Activated CD4-positive, alpha-beta T cell treated with anti-CD3 and anti-CD28 coated beads, Interleukin-2, amount 10 ng/mL, durations not matched to agents 7 days and 5 days (primary cell): ENCODE data around the gene PLD1. TPM values are rescaled to one million over a fixed set of nuclear protein-coding genes. Genes with fewer than 3 reads are reported as not detected.

Experiments used
- CTCF ChIA-PET: fragments of 350-600 bp; sonication (Branson Sonifier 250); formaldehyde crosslinking; loops from one replicate; lab custom pipeline; 2021; ENCODE audit warnings: antibody characterized with exemption; lab: Charles Lee
- POLR2A ChIA-PET: fragments of 350-600 bp; sonication (Branson Sonifier 250); formaldehyde crosslinking; loops from one replicate; lab custom pipeline; 2021; ENCODE audit warnings: antibody characterized with exemption; lab: Charles Lee
- DNase-seq: peaks from one replicate; pipeline ENCODE4 v3.0.0-alpha.2; 2020
- H3K27ac Mint-ChIP-seq: one replicate; pipeline ENCODE4 v1.8.0; 2021; ENCODE audit warnings: mild to moderate bottlenecking, moderate library complexity, mixed read lengths
- H3K27me3 Mint-ChIP-seq: one replicate; pipeline ENCODE4 v1.8.0; 2021; ENCODE audit warnings: mixed read lengths
- H3K36me3 Mint-ChIP-seq: one replicate; pipeline ENCODE4 v1.8.0; 2021; ENCODE audit warnings: low read depth, mixed read lengths
- H3K4me1 Mint-ChIP-seq: one replicate; pipeline ENCODE4 v1.8.0; 2021; ENCODE audit warnings: mixed read lengths
- H3K4me3 Mint-ChIP-seq: one replicate; pipeline ENCODE4 v1.8.0; 2021; ENCODE audit warnings: mild to moderate bottlenecking, moderate library complexity, mixed read lengths
- H3K9me3 Mint-ChIP-seq: one replicate; pipeline ENCODE4 v1.8.0; 2021; ENCODE audit warnings: mixed read lengths
- total RNA-seq, 2 experiments: library from RNA; stranded (reverse); gene quantifications; one replicate each; pipeline ENCODE4 v1.2.3, GENCODE V29; 2021

The PLD1 gene
- total RNA-seq, 2 experiments from 2014 or later, result 0.50 to 0.94 TPM

GRCh38 chr3:171552531-171552930 lies 257.8 kb downstream of the PLD1 start:
- no peak for DNase-seq
- H3K27me3 Mint-ChIP-seq, result no peaks in the 10 kb centered on the region
- H3K36me3 Mint-ChIP-seq, result no peaks in the 10 kb centered on the region
- ChIA-PET CTCF (interaction anchor here (0.8 to 1.1 kb wide), 3 partner anchors 9 to 19 kb away, joined by 3 to 4 read pairs (median 3); no protein-coding TSS in a partner anchor), POLR2A (interaction anchor here (0.6 kb wide), 1 partner anchor 1200 kb away, joined by 4 read pairs; no protein-coding TSS in a partner anchor)
- peaks cover 10% of the 10 kb centered on the region for H3K9me3 Mint-ChIP-seq
- no peak overlapping the region for H3K27ac Mint-ChIP-seq
- H3K4me3 Mint-ChIP-seq, result no peak overlapping the region
- peaks cover 13% of the 10 kb centered on the region for H3K4me1 Mint-ChIP-seq

GRCh38 chr3:171551296-171551695 lies 259.0 kb downstream of the PLD1 start:
- DNase-seq, result no peak
- peaks cover 10% of the 10 kb centered on the region for H3K9me3 Mint-ChIP-seq
- H3K27ac Mint-ChIP-seq, result no peak overlapping the region
- no peaks in the 10 kb centered on the region for H3K36me3 Mint-ChIP-seq
- POLR2A ChIA-PET, result no interaction called here
- CTCF ChIA-PET, result no interaction called here
- peaks cover 7% of the 10 kb centered on the region for H3K4me1 Mint-ChIP-seq
- H3K27me3 Mint-ChIP-seq, result no peaks in the 10 kb centered on the region
- H3K4me3 Mint-ChIP-seq, result no peak overlapping the region

Other genes starting within 250 kb of the PLD1 start
- gene TMEM212, start 32.9 kb upstream of the PLD1 start, total RNA-seq, result not detected
- 10 to 100 TPM; 13.4 to 15.3 TPM for gene FNDC3B, start 229.1 kb upstream of the PLD1 start, total RNA-seq